Measurements from ENCODE around the gene COL4A2.

Gene COL4A2

GRCh38 chr13:110464556-110465333, 157.7 kb downstream of the COL4A2 start:
- H3K27ac ChIP-seq (ENCODE audit: extremely low read depth, low read depth, low read length): no peak overlapping the region
- no peaks in the 10 kb centered on the region for H3K4me1 ChIP-seq (ENCODE audit: control insufficient read depth, insufficient read depth, low read length)
- H3K4me3 ChIP-seq (ENCODE audit: low read depth, low read length): no peak overlapping the region
- TF ChIP-seq ZNF10 (tag by site-specific recombination; IDR thresholded peaks at IDR 0.05) (no peak), KLF9 (tag by site-specific recombination; IDR thresholded peaks at IDR 0.05; ENCODE audit: low read depth) (no peak), ZNF416 (tag by site-specific recombination; IDR thresholded peaks at IDR 0.05) (no peak), ZNF830 (tag by site-specific recombination; IDR thresholded peaks at IDR 0.05; ENCODE audit: low read depth) (no peak), ZSCAN16 (tag by site-specific recombination; IDR thresholded peaks at IDR 0.05) (no peak)
- peaks cover 0 to 16% of the 10 kb centered on the region in 2 experiments; a peak in 1 of 3 replicates for H3K36me3 ChIP-seq (ENCODE audit: control insufficient read depth in 2 of 2, insufficient read depth in 1 of 2, low read length in 2 of 2)
- no peaks in the 10 kb centered on the region for H3K9me3 ChIP-seq (ENCODE audit: control insufficient read depth, insufficient read depth, low read depth, low read length)
- POLR2A ChIA-PET: no interaction called here
- CTCF ChIA-PET: interaction anchor here (0.6 to 1.0 kb wide), 2 partner anchors 9 kb away, joined by 3 to 6 read pairs; no protein-coding TSS in a partner anchor

- Histone ChIP-seq H3K27ac (ENCODE audit: extremely low read depth, low read depth, low read length) (no peak overlapping the region), H3K9me3 (ENCODE audit: control insufficient read depth, insufficient read depth, low read depth, low read length) (no peaks in the 10 kb centered on the region), H3K36me3 (ENCODE audit: control insufficient read depth in 2 of 2, insufficient read depth in 1 of 2, low read length in 2 of 2) (peaks cover 0 to 22% of the 10 kb centered on the region in 2 experiments; a peak in 1 of 3 replicates), H3K4me3 (ENCODE audit: low read depth, low read length) (no peak overlapping the region), H3K4me1 (ENCODE audit: control insufficient read depth, insufficient read depth, low read length) (no peaks in the 10 kb centered on the region)
- POLR2A ChIA-PET: no interaction called here
- CTCF ChIA-PET: interaction anchor here (1.0 kb wide), 1 partner anchor 10 kb away, joined by 4 read pairs; no protein-coding TSS in a partner anchor
- no peak for TF ChIP-seq ZNF23 (tag by site-specific recombination; IDR thresholded peaks at IDR 0.05; ENCODE audit: borderline replicate concordance)
- TF ChIP-seq ZNF768 (tag by site-specific recombination; IDR thresholded peaks at IDR 0.05): no peak
- no peak for TF ChIP-seq ZBTB49 (tag by site-specific recombination; IDR thresholded peaks at IDR 0.05; ENCODE audit: low read depth)
- TF ChIP-seq PRDM2 (tag by site-specific recombination; IDR thresholded peaks at IDR 0.05; ENCODE audit: borderline replicate concordance): no peak
- no peak for TF ChIP-seq PRDM4 (tag by site-specific recombination; IDR thresholded peaks at IDR 0.05)
- no peak for TF ChIP-seq GFI1B (tag by site-specific recombination; IDR thresholded peaks at IDR 0.05)
- no peak for TF ChIP-seq ZNF571 (tag by site-specific recombination; IDR thresholded peaks at IDR 0.05)
- TF ChIP-seq ZNF785 (tag by site-specific recombination; IDR thresholded peaks at IDR 0.05): no peak
- TF ChIP-seq BCL11B (tag by site-specific recombination; IDR thresholded peaks at IDR 0.05; ENCODE audit: low read depth): no peak
- no peak for TF ChIP-seq ZNF140 (tag by site-specific recombination; IDR thresholded peaks at IDR 0.05)
- TF ChIP-seq ZNF223 (tag by site-specific recombination; IDR thresholded peaks at IDR 0.05): no peak
- no peak for TF ChIP-seq ZNF311 (tag by site-specific recombination; IDR thresholded peaks at IDR 0.05; ENCODE audit: borderline replicate concordance)
- no peak for TF ChIP-seq ZNF610 (tag by site-specific recombination; IDR thresholded peaks at IDR 0.05; ENCODE audit: borderline replicate concordance)
- no peak for TF ChIP-seq MYNN (tag by site-specific recombination; IDR thresholded peaks at IDR 0.05; ENCODE audit: borderline replicate concordance)
- TF ChIP-seq ZBTB20 (tag by site-specific recombination; IDR thresholded peaks at IDR 0.05): no peak
- no peak for TF ChIP-seq ZNF777 (tag by site-specific recombination; IDR thresholded peaks at IDR 0.05; ENCODE audit: borderline replicate concordance)
Observed at GRCh38 chr13:110465696-110466095, 158.6 kb downstream of the COL4A2 start.
